Astrocyte (in vitro differentiated cells and primary cell): Measurements from ENCODE around the gene RSF1.

ENCODE experiments used
- CTCF ChIP-seq: IDR thresholded peaks from 2 replicates; pipeline ENCODE4 v1.5.1; 2011; ENCODE audit warnings: low read depth, mild to moderate bottlenecking, inconsistent platforms, low read length, moderate library complexity; ENCODE audit not compliant: insufficient read depth
- EZH2 ChIP-seq: IDR thresholded peaks from 2 replicates; pipeline ENCODE4 v1.6.1; 2012; ENCODE audit warnings: mild to moderate bottlenecking, low read length, inconsistent platforms; ENCODE audit not compliant: insufficient read depth

GRCh38 chr11:77789061-77789730 lies 31.3 kb downstream of the RSF1 start:
- TF ChIP-seq CTCF = no peak
- TF ChIP-seq EZH2 = no peak
